GM12878 (cell line): ENCODE results near the gene SLMAP.

Source experiments
- NFIC ChIP-seq: IDR thresholded peaks from 2 replicates; pipeline ENCODE4 v1.6.1; 2012; ENCODE audit warnings: low read depth, mild to moderate bottlenecking, inconsistent platforms, low read length, moderate library complexity
- POLR2A ChIP-seq: IDR thresholded peaks from 2 replicates; pipeline ENCODE4 v1.6.1; 2011; ENCODE audit warnings: low read depth, mild to moderate bottlenecking, low read length
- TF ChIP-seq, protein P1 (sequence below), 3 experiments: IDR thresholded peaks in 2 of 3; conservative IDR thresholded peaks in 1 of 3; 2 replicates each; pipeline ENCODE4 v1.5.1; 2011; ENCODE audit warnings: low read depth in 3 of 3, low read length in 3 of 3, mild to moderate bottlenecking in 3 of 3, control low read depth in 2 of 3, moderate library complexity in 2 of 3, inconsistent platforms in 1 of 3, mixed read lengths in 1 of 3; ENCODE audit not compliant: control insufficient read depth in 2 of 3, insufficient read depth in 1 of 3; ENCODE audit errors: extremely low read depth in 1 of 3

- TF ChIP-seq, protein P1, sequence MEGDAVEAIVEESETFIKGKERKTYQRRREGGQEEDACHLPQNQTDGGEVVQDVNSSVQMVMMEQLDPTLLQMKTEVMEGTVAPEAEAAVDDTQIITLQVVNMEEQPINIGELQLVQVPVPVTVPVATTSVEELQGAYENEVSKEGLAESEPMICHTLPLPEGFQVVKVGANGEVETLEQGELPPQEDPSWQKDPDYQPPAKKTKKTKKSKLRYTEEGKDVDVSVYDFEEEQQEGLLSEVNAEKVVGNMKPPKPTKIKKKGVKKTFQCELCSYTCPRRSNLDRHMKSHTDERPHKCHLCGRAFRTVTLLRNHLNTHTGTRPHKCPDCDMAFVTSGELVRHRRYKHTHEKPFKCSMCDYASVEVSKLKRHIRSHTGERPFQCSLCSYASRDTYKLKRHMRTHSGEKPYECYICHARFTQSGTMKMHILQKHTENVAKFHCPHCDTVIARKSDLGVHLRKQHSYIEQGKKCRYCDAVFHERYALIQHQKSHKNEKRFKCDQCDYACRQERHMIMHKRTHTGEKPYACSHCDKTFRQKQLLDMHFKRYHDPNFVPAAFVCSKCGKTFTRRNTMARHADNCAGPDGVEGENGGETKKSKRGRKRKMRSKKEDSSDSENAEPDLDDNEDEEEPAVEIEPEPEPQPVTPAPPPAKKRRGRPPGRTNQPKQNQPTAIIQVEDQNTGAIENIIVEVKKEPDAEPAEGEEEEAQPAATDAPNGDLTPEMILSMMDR (IDR thresholded peaks at IDR 0.05 in 2 of 3, conservative IDR thresholded peaks at IDR 0.05 in 1 of 3; ENCODE audit: control insufficient read depth in 2 of 3, extremely low read depth in 1 of 3, insufficient read depth in 1 of 3, low read depth in 3 of 3, low read length in 3 of 3), result no peak
- TF ChIP-seq NFIC (no peak), POLR2A (no peak)
Measured at GRCh38 chr3:57772251-57772650, 16.1 kb downstream of the SLMAP start.
